Pancreas (tissue), 10 donors: ENCODE results near the gene SSTR5. TPM values are rescaled to one million over a fixed set of nuclear protein-coding genes. Genes with fewer than 3 reads are reported as not detected.

Experiments used
- ATAC-seq, 4 donors: fragments of 200-7000 bp; cut with Tn5 transposase; one replicate each; pipeline versions ENCODE4 v1.8.0 to v1.9.1; 2020; ENCODE audit warnings: mild to moderate bottlenecking in 4 of 4, moderate library complexity in 4 of 4
- DNase-seq, 6 donors: peaks; one replicate each; pipeline ENCODE4 v3.0.0-alpha.2; 2020
- FAIRE-seq: peaks from 2 replicates; lab custom pipeline; 2012; peaks lifted over from hg19 to GRCh38; lab: Jason Lieb, UNC
- H3K27ac ChIP-seq, 4 donors: fragments of 200-600 bp; sonication (generic); 1 replicate in 3 of 4; 2 replicates in 1 of 4; pipeline versions ENCODE4 v1.5.0 to v1.8.0; 2020
- H3K27me3 ChIP-seq, 4 donors: fragments of 200-600 bp; one replicate each; pipeline ENCODE4 v1.8.0; 2021
- H3K36me3 ChIP-seq, 3 donors: fragments of 200-600 bp; sonication (generic) in 1 of 3; one replicate each; pipeline versions ENCODE4 v1.5.0 to v1.8.0; 2020 to 2021
- H3K4me1 ChIP-seq, 3 donors: fragments of 200-600 bp; one replicate each; pipeline ENCODE4 v1.8.0; 2021
- H3K4me3 ChIP-seq, 4 donors: fragments of 200-600 bp; sonication (generic) in 2 of 4; one replicate each; pipeline versions ENCODE4 v1.5.0 to v1.8.0; 2020 to 2021
- H3K9me3 ChIP-seq, 4 donors: fragments of 200-600 bp; one replicate each; pipeline ENCODE4 v1.8.0; 2021
- CTCF ChIP-seq, 4 donors: fragments of 200-600 bp; sonication (generic) in 3 of 4; IDR thresholded peaks; one replicate each; pipeline versions ENCODE4 v1.5.0 to v1.8.0; 2021; ENCODE audit warnings: antibody characterized with exemption in 4 of 4
- WGBS, 2 donors: extraction: QIAGEN DNeasy Blood & Tissue Kit; methylation state at CpG; one replicate each; pipeline ENCODE4 v1.1.7; 2013; 5-methylcytosine and 5-hydroxymethylcytosine counted together
- intact Hi-C, 3 donors: fragments of 100-400 bp; cut with DNase I; formaldehyde crosslinking; loops; one replicate each; pipeline versions ENCODE4 v1.11.1 to v1.14.2; 2022
- polyA plus RNA-seq, 2 donors: library from polyadenylated mRNA; stranded (reverse); fragments of 200-250 nt; gene quantifications; one replicate each; pipeline ENCODE4 v1.2.3, GENCODE V29; 2013
- total RNA-seq, 6 donors: library from RNA; stranded (reverse); fragmentation: NEBNext Ultra II Directional in 4 of 6; extraction: Animal tissue kit (Norgen Biotek cat#: 25700) in 4 of 6; gene quantifications; one replicate each; pipeline versions ENCODE4 v1.2.1 to v1.2.4, GENCODE V29; 2021 to 2023
- donor health status: healthy with polysubstance abuse.
- donor health status: DM: no; HTN: no; CAD: no; lungs with moderate emphysema.
- donor health status: DM: no; HTN: no; CAD: no.
- donor health status: control.
- donor health status: control.
- donor health status: Bipolar disorder and iron deficiency.
- donor health status: DM: yes; HTN: yes; CAD: no.
- donor health status: DM: no; HTN: no; CAD: no.
- donor health status: DM: no; HTN: no; CAD: no.
- donor health status: DM: yes; HTN: yes; CAD: no.

SSTR5 gene
- total and polyA plus RNA-seq, 8 donors: 0.12 to 1.2 (median 0.32) TPM; not detected in 1

GRCh38 chr16:1036166-1036565 lies 36.4 kb upstream of the SSTR5 start:
- ATAC-seq: no peak
- Histone ChIP-seq H3K27me3 (peaks cover 0 to 3% (median 0%) of the 10 kb centered on the region in 4 donors), H3K27ac (no peak overlapping the region), H3K4me3 (no peak overlapping the region), H3K9me3 (no peaks in the 10 kb centered on the region), H3K36me3 (no peaks in the 10 kb centered on the region), H3K4me1 (no peaks in the 10 kb centered on the region)
- 24 to 28% methylated on average over 15 of the region's 15 CpGs for WGBS, 2 donors
- TF ChIP-seq CTCF (IDR thresholded peaks at IDR 0.05): no peak
- FAIRE-seq: no peak
- DNase-seq: no peak
- intact Hi-C loops: no loop called here

GRCh38 chr16:1036726-1037393 lies 35.7 kb upstream of the SSTR5 start:
- Histone ChIP-seq H3K27ac (no peak overlapping the region), H3K4me3 (no peak overlapping the region), H3K36me3 (no peaks in the 10 kb centered on the region), H3K4me1 (no peaks in the 10 kb centered on the region), H3K9me3 (no peaks in the 10 kb centered on the region), H3K27me3 (peaks cover 0 to 3% (median 0%) of the 10 kb centered on the region in 4 donors)
- TF ChIP-seq CTCF (IDR thresholded peaks at IDR 0.05): no peak
- WGBS, 2 donors: 61 to 73% methylated on average over 21 of the region's 21 CpGs
- intact Hi-C loops: no loop called here
- peak in 1 of 4 donors; percentile 27 for ATAC-seq
- no peak for DNase-seq
- FAIRE-seq: no peak

GRCh38 chr16:1037394-1038257 lies 34.9 kb upstream of the SSTR5 start:
- Histone ChIP-seq H3K27ac (no peak overlapping the region), H3K27me3 (peaks cover 0 to 3% (median 0%) of the 10 kb centered on the region in 4 donors), H3K36me3 (no peaks in the 10 kb centered on the region), H3K4me1 (no peaks in the 10 kb centered on the region), H3K4me3 (no peak overlapping the region), H3K9me3 (no peaks in the 10 kb centered on the region)
- intact Hi-C loops: no loop called here
- FAIRE-seq (no peak), ATAC-seq (no peak), DNase-seq (no peak)
- no peak for TF ChIP-seq CTCF (IDR thresholded peaks at IDR 0.05)
- WGBS, 2 donors: 68 to 81% methylated on average over 31 of the region's 31 CpGs

GRCh38 chr16:1038932-1039331 lies 33.6 kb upstream of the SSTR5 start:
- Histone ChIP-seq H3K9me3 (no peaks in the 10 kb centered on the region), H3K4me1 (no peaks in the 10 kb centered on the region), H3K27ac (no peak overlapping the region), H3K4me3 (no peak overlapping the region), H3K36me3 (no peaks in the 10 kb centered on the region), H3K27me3 (peaks cover 0 to 3% (median 0%) of the 10 kb centered on the region in 4 donors)
- TF ChIP-seq CTCF (IDR thresholded peaks at IDR 0.05): no peak
- intact Hi-C loops: no loop called here
- ATAC-seq (no peak), FAIRE-seq (no peak), DNase-seq (no peak)
- 68 to 84% methylated on average over 12 of the region's 12 CpGs for WGBS, 2 donors
